Stimulated activated naive B cell treated with anti-CD40 and anti-IgM and Interleukin-4, amounts not matched to agents 10 μg/mL and 1 μg/mL and 100 μg/mL, for 72 hours (primary cell): ENCODE data around the gene RPL36.

Source experiments
- ATAC-seq, 2 donors: fragments of 150-1000 bp; cut with Tn5 transposase; replicated peaks; 2 replicates each; pipeline ENCODE4 v1.10.0; 2021; ENCODE audit warnings: moderate library complexity in 1 of 2
- DNase-seq: peaks from one replicate; pipeline ENCODE4 v3.0.0; 2021
- H3K27ac Mint-ChIP-seq: one replicate; pipeline ENCODE4 v1.8.0; 2022; ENCODE audit warnings: mild to moderate bottlenecking, mixed read lengths
- H3K27me3 Mint-ChIP-seq, 2 donors: one replicate each; pipeline ENCODE4 v1.8.0; 2022; ENCODE audit warnings: mixed read lengths in 2 of 2
- H3K36me3 Mint-ChIP-seq, 2 donors: one replicate each; pipeline ENCODE4 v1.8.0; 2022; ENCODE audit warnings: mixed read lengths in 2 of 2, mild to moderate bottlenecking in 1 of 2
- H3K4me1 Mint-ChIP-seq, 2 donors: one replicate each; pipeline ENCODE4 v1.8.0; 2022; ENCODE audit warnings: mixed read lengths in 2 of 2, mild to moderate bottlenecking in 1 of 2
- H3K4me3 Mint-ChIP-seq, 2 donors: one replicate each; pipeline ENCODE4 v1.8.0; 2022; ENCODE audit warnings: mild to moderate bottlenecking in 2 of 2, mixed read lengths in 2 of 2, moderate library complexity in 1 of 2
- H3K9me3 Mint-ChIP-seq, 2 donors: one replicate each; pipeline ENCODE4 v1.8.0; 2022; ENCODE audit warnings: mixed read lengths in 2 of 2, mild to moderate bottlenecking in 1 of 2

RPL36 gene

GRCh38 chr19:5690955-5691821 lies 1.1 kb downstream of the RPL36 start:
- peaks cover 42 to 64% of the 10 kb centered on the region in 2 donors for H3K4me1 Mint-ChIP-seq
- H3K4me3 Mint-ChIP-seq, result peak overlapping the region; percentile 92 to 97
- DNase-seq (no peak), ATAC-seq (no peak)
- no peaks in the 10 kb centered on the region for H3K27me3 Mint-ChIP-seq
- H3K27ac Mint-ChIP-seq, result peak overlapping the region; percentile 99
- peaks cover 40 to 60% of the 10 kb centered on the region in 2 donors for H3K36me3 Mint-ChIP-seq
- H3K9me3 Mint-ChIP-seq, result peaks cover 2 to 4% of the 10 kb centered on the region in 2 donors

GRCh38 chr19:5691822-5692722 lies 2.0 kb downstream of the RPL36 start:
- Mint-ChIP-seq H3K4me1 (peaks cover 39 to 68% of the 10 kb centered on the region in 2 donors), H3K4me3 (peak overlapping the region; percentile 92 to 97), H3K27me3 (no peaks in the 10 kb centered on the region), H3K27ac (peak overlapping the region; percentile 99), H3K9me3 (peaks cover 2 to 4% of the 10 kb centered on the region in 2 donors), H3K36me3 (peaks cover 44 to 62% of the 10 kb centered on the region in 2 donors)
- no peak for ATAC-seq
- DNase-seq, result no peak

- peaks cover 2 to 4% of the 10 kb centered on the region in 2 donors for H3K9me3 Mint-ChIP-seq
- DNase-seq (no peak), ATAC-seq (no peak)
- H3K27me3 Mint-ChIP-seq, result no peaks in the 10 kb centered on the region
- H3K27ac Mint-ChIP-seq, result peak overlapping the region; percentile 99
- peaks cover 49 to 65% of the 10 kb centered on the region in 2 donors for H3K36me3 Mint-ChIP-seq
- H3K4me1 Mint-ChIP-seq, result peaks cover 39 to 74% of the 10 kb centered on the region in 2 donors
- H3K4me3 Mint-ChIP-seq, result peak overlapping the region; percentile 92 to 97
Measured at GRCh38 chr19:5692723-5693194, 2.7 kb downstream of the RPL36 start.

- DNase-seq, result no peak
- Mint-ChIP-seq H3K27ac (peak overlapping the region; percentile 99), H3K9me3 (no peaks in the 10 kb centered on the region), H3K36me3 (peaks cover 46 to 65% of the 10 kb centered on the region in 2 donors), H3K4me1 (peaks cover 35 to 69% of the 10 kb centered on the region in 2 donors), H3K27me3 (no peaks in the 10 kb centered on the region), H3K4me3 (peak overlapping the region; percentile 52 to 97)
- ATAC-seq, result no peak
Measured at GRCh38 chr19:5693195-5694166, 3.4 kb downstream of the RPL36 start.

- Mint-ChIP-seq H3K27ac (peak overlapping the region; percentile 99), H3K27me3 (no peaks in the 10 kb centered on the region), H3K4me3 (peak overlapping the region; percentile 52 to 53), H3K9me3 (no peaks in the 10 kb centered on the region), H3K36me3 (peaks cover 53 to 72% of the 10 kb centered on the region in 2 donors), H3K4me1 (peaks cover 38 to 69% of the 10 kb centered on the region in 2 donors)
- DNase-seq (no peak), ATAC-seq (no peak)
Measured at GRCh38 chr19:5694167-5694955, 4.3 kb downstream of the RPL36 start.

GRCh38 chr19:5694956-5695648 lies 5.0 kb downstream of the RPL36 start:
- H3K36me3 Mint-ChIP-seq, result peaks cover 51 to 70% of the 10 kb centered on the region in 2 donors
- DNase-seq (no peak), ATAC-seq (no peak)
- peak overlapping the region; percentile 99 for H3K27ac Mint-ChIP-seq
- H3K9me3 Mint-ChIP-seq, result no peaks in the 10 kb centered on the region
- peak overlapping the region in 1 of 2 donors; percentile 13 for H3K4me3 Mint-ChIP-seq
- H3K27me3 Mint-ChIP-seq, result no peaks in the 10 kb centered on the region
- H3K4me1 Mint-ChIP-seq, result peaks cover 35 to 63% of the 10 kb centered on the region in 2 donors

- no peaks in the 10 kb centered on the region for H3K27me3 Mint-ChIP-seq
- H3K36me3 Mint-ChIP-seq, result peaks cover 49 to 68% of the 10 kb centered on the region in 2 donors
- H3K27ac Mint-ChIP-seq, result peak overlapping the region; percentile 73
- no peak for ATAC-seq
- peaks cover 32 to 61% of the 10 kb centered on the region in 2 donors for H3K4me1 Mint-ChIP-seq
- no peaks in the 10 kb centered on the region for H3K9me3 Mint-ChIP-seq
- no peak for DNase-seq
- H3K4me3 Mint-ChIP-seq, result no peak overlapping the region
Measured at GRCh38 chr19:5695649-5696195, 5.6 kb downstream of the RPL36 start.

GRCh38 chr19:5696196-5697021 lies 6.3 kb downstream of the RPL36 start:
- peak overlapping the region; percentile 81 for H3K27ac Mint-ChIP-seq
- ATAC-seq (no peak), DNase-seq (no peak)
- H3K9me3 Mint-ChIP-seq, result peaks cover 0 to 2% of the 10 kb centered on the region in 2 donors
- no peak overlapping the region for H3K4me3 Mint-ChIP-seq
- peaks cover 28 to 56% of the 10 kb centered on the region in 2 donors for H3K4me1 Mint-ChIP-seq
- H3K36me3 Mint-ChIP-seq, result peaks cover 51 to 68% of the 10 kb centered on the region in 2 donors
- no peaks in the 10 kb centered on the region for H3K27me3 Mint-ChIP-seq

GRCh38 chr19:5697022-5697889 lies 7.2 kb downstream of the RPL36 start:
- Mint-ChIP-seq H3K4me1 (peaks cover 25 to 50% of the 10 kb centered on the region in 2 donors), H3K4me3 (no peak overlapping the region), H3K36me3 (peaks cover 52 to 65% of the 10 kb centered on the region in 2 donors), H3K9me3 (peaks cover 0 to 3% of the 10 kb centered on the region in 2 donors), H3K27me3 (no peaks in the 10 kb centered on the region), H3K27ac (peak overlapping the region; percentile 81)
- no peak for ATAC-seq
- DNase-seq, result no peak

GRCh38 chr19:5697890-5698634 lies 8.0 kb downstream of the RPL36 start:
- Mint-ChIP-seq H3K4me1 (peaks cover 17 to 42% of the 10 kb centered on the region in 2 donors), H3K27me3 (no peaks in the 10 kb centered on the region), H3K27ac (peak overlapping the region; percentile 81), H3K4me3 (no peak overlapping the region), H3K36me3 (peaks cover 45 to 57% of the 10 kb centered on the region in 2 donors), H3K9me3 (peaks cover 0 to 3% of the 10 kb centered on the region in 2 donors)
- DNase-seq, result no peak
- no peak for ATAC-seq
